Keratinocyte (primary cell): Measurements from ENCODE around the gene TXNRD2. TPM values are rescaled to one million over a fixed set of nuclear protein-coding genes. Genes with fewer than 3 reads are reported as not detected.

Experiments
- DNase-seq: peaks from one replicate; pipeline ENCODE4 v3.0.0-alpha.2; 2011; ENCODE audit warnings: low read depth, missing footprints, low spot score
- FAIRE-seq: peaks from 2 replicates; lab custom pipeline; 2011; peaks lifted over from hg19 to GRCh38; lab: Jason Lieb, UNC
- H2AFZ ChIP-seq: 2 replicates; pipeline ENCODE4 v1.6.0; 2012; ENCODE audit warnings: low read length, control low read depth, inconsistent platforms; ENCODE audit not compliant: control insufficient read depth
- H3K27ac ChIP-seq: 2 replicates; pipeline ENCODE4 v1.5.1; 2011; ENCODE audit warnings: low read length; ENCODE audit not compliant: control insufficient read depth, insufficient read depth
- H3K27me3 ChIP-seq: 3 replicates; pipeline ENCODE4 v1.6.0; 2011; ENCODE audit warnings: low read length; ENCODE audit not compliant: control insufficient read depth, insufficient read depth; ENCODE audit errors: extremely low read depth
- H3K36me3 ChIP-seq, 2 experiments: 2 replicates in 1 of 2; 3 replicates in 1 of 2; pipeline ENCODE4 v1.5.1; 2011; ENCODE audit warnings: low read length in 2 of 2, mild to moderate bottlenecking in 1 of 2; ENCODE audit not compliant: control insufficient read depth in 2 of 2, insufficient read depth in 2 of 2; ENCODE audit errors: extremely low read depth in 1 of 2
- H3K4me1 ChIP-seq: 3 replicates; pipeline ENCODE4 v1.5.1; 2011; ENCODE audit warnings: low read length; ENCODE audit not compliant: control insufficient read depth, insufficient read depth; ENCODE audit errors: extremely low read depth
- H3K4me2 ChIP-seq: 3 replicates; pipeline ENCODE4 v1.6.0; 2011; ENCODE audit warnings: low read depth, low read length; ENCODE audit not compliant: control insufficient read depth, insufficient read depth; ENCODE audit errors: extremely low read depth
- H3K4me3 ChIP-seq, 3 experiments: fragments of 200-600 bp in 1 of 3; sonication (generic) in 1 of 3; 2 replicates in 2 of 3; 3 replicates in 1 of 3; pipeline ENCODE4 v1.5.1; 2011 to 2016; ENCODE audit warnings: low read length in 3 of 3, mild to moderate bottlenecking in 3 of 3, control low read depth in 2 of 3, inconsistent platforms in 1 of 3, low read depth in 1 of 3, mixed read lengths in 1 of 3, mixed run types in 1 of 3, moderate library complexity in 1 of 3; ENCODE audit not compliant: control insufficient read depth in 2 of 3, insufficient read depth in 2 of 3; ENCODE audit errors: extremely low read depth in 1 of 3
- H3K79me2 ChIP-seq: 2 replicates; pipeline ENCODE4 v1.6.0; 2012; ENCODE audit warnings: low read length; ENCODE audit not compliant: control insufficient read depth, insufficient read depth
- H3K9ac ChIP-seq: 3 replicates; pipeline ENCODE4 v1.6.0; 2011; ENCODE audit warnings: low read length; ENCODE audit not compliant: control insufficient read depth, insufficient read depth; ENCODE audit errors: extremely low read depth
- H3K9me1 ChIP-seq: 3 replicates; pipeline ENCODE4 v1.6.0; 2011; ENCODE audit warnings: low read length; ENCODE audit not compliant: control insufficient read depth, insufficient read depth; ENCODE audit errors: extremely low read depth
- H3K9me3 ChIP-seq: 2 replicates; pipeline ENCODE4 v1.5.1; 2012; ENCODE audit warnings: low read depth, low read length; ENCODE audit not compliant: control insufficient read depth
- H4K20me1 ChIP-seq: 3 replicates; pipeline ENCODE4 v1.6.0; 2011; ENCODE audit warnings: low read length; ENCODE audit not compliant: control insufficient read depth, insufficient read depth; ENCODE audit errors: extremely low read depth
- CTCF ChIP-seq, 3 experiments: IDR thresholded peaks in 1 of 3; conservative IDR thresholded peaks in 1 of 3; optimal IDR thresholded peaks in 1 of 3; 2 replicates in 2 of 3; 3 replicates in 1 of 3; pipeline versions ENCODE3 to v1.5.1; 2011; ENCODE audit warnings: low read length in 3 of 3, mild to moderate bottlenecking in 3 of 3, moderate library complexity in 2 of 3, control low read depth in 1 of 3, inconsistent platforms in 1 of 3; ENCODE audit not compliant: insufficient read depth in 2 of 3; ENCODE audit errors: extremely low read depth in 1 of 3
- EZH2 ChIP-seq: IDR thresholded peaks from one replicate; pipeline ENCODE4 v1.6.1; 2012; ENCODE audit warnings: inconsistent platforms, mild to moderate bottlenecking, low read length, moderate library complexity
- dilution Hi-C: fragments of 300-500 bp; cut with MboI; formaldehyde crosslinking; loops from one replicate; pipeline ENCODE4 v1.7.0; 2020; ENCODE audit warnings: low sequenced_read_pairs; ENCODE audit not compliant: extremely low pct_ligation_motif_present
- polyA plus RNA-seq, 5 experiments: library from polyadenylated mRNA; depleted of rRNA in 3 of 5; stranded (reverse) in 3 of 5; stranded (forward) in 1 of 5; unstranded in 1 of 5; fragments of >200 nt; gene quantifications; 1 replicate in 1 of 5; 2 replicates in 3 of 5; 3 replicates in 1 of 5; pipeline versions ENCODE4 v1.2.1 to v1.2.3, GENCODE V29; 2011 to 2012; ENCODE audit warnings: missing spikeins in 2 of 5, low read depth in 1 of 5, low replicate concordance in 1 of 5

TXNRD2 gene
- polyA plus RNA-seq, 1 donor (not counting 4 experiments of a cell fraction or from before 2014, with no cell fraction given) = 16.0 TPM

- H3K4me1 ChIP-seq = no peaks in the 10 kb centered on the region
- H3K9me3 ChIP-seq = no peaks in the 10 kb centered on the region
- no peak overlapping the region for H3K9ac ChIP-seq
- H3K4me2 ChIP-seq = no peak overlapping the region
- H3K36me3 ChIP-seq = peaks cover 12 to 33% of the 10 kb centered on the region in 2 experiments
- no peaks in the 10 kb centered on the region for H3K79me2 ChIP-seq
- no peak overlapping the region for H3K27ac ChIP-seq
- H3K9me1 ChIP-seq = no peaks in the 10 kb centered on the region
- no peak for FAIRE-seq
- no peaks in the 10 kb centered on the region for H3K27me3 ChIP-seq
- no peak overlapping the region for H2AFZ ChIP-seq
- no peaks in the 10 kb centered on the region for H4K20me1 ChIP-seq
- no peak for DNase-seq
- no peak overlapping the region for H3K4me3 ChIP-seq
- TF ChIP-seq CTCF (optimal IDR thresholded peaks at IDR 0.05 in 1 of 3, IDR thresholded peaks at IDR 0.05 in 1 of 3, conservative IDR thresholded peaks at IDR 0.05 in 1 of 3; ENCODE audit: extremely low read depth in 1 of 3, insufficient read depth in 2 of 3, low read length in 3 of 3) (no peak), EZH2 (no peak)
- dilution Hi-C loops = no loop called here
Observed at GRCh38 chr22:19969141-19969928, 27.7 kb upstream of the TXNRD2 start.

- Histone ChIP-seq H3K27ac (no peak overlapping the region), H3K9ac (no peak overlapping the region), H3K4me2 (no peak overlapping the region), H3K9me3 (no peaks in the 10 kb centered on the region), H3K4me3 (no peak overlapping the region), H4K20me1 (no peaks in the 10 kb centered on the region), H3K9me1 (no peaks in the 10 kb centered on the region), H3K79me2 (peaks cover 6% of the 10 kb centered on the region), H2AFZ (no peak overlapping the region), H3K36me3 (peaks cover 15 to 39% of the 10 kb centered on the region in 2 experiments), H3K4me1 (peaks cover 8% of the 10 kb centered on the region), H3K27me3 (no peaks in the 10 kb centered on the region)
- dilution Hi-C loops = no loop called here
- FAIRE-seq (no peak), DNase-seq (no peak)
- no peak for TF ChIP-seq CTCF (optimal IDR thresholded peaks at IDR 0.05 in 1 of 3, IDR thresholded peaks at IDR 0.05 in 1 of 3, conservative IDR thresholded peaks at IDR 0.05 in 1 of 3; ENCODE audit: extremely low read depth in 1 of 3, insufficient read depth in 2 of 3, low read length in 3 of 3)
- TF ChIP-seq EZH2 = no peak
Observed at GRCh38 chr22:19968450-19968891, 26.9 kb upstream of the TXNRD2 start.
